ENCODE data around the gene CERT1.

CERT1 gene

GRCh38 chr5:75446068-75446467 lies 65.4 kb downstream of the CERT1 start:
- ChIA-PET CTCF (no interaction called here), POLR2A (no interaction called here)
- H3K36me3 ChIP-seq (ENCODE audit: control insufficient read depth in 2 of 2, insufficient read depth in 1 of 2, low read length in 2 of 2): no peaks in the 10 kb centered on the region
- H3K4me1 ChIP-seq (ENCODE audit: control insufficient read depth, insufficient read depth, low read length): no peaks in the 10 kb centered on the region
- TF ChIP-seq ZNF518A (tag by site-specific recombination; conservative IDR thresholded peaks at IDR 0.05; ENCODE audit: low read depth): no peak
- no peak for TF ChIP-seq ZNF132 (tag by site-specific recombination; IDR thresholded peaks at IDR 0.05; ENCODE audit: borderline replicate concordance)
- peak; percentile 66; the same call in 1 of the 2 replicates for TF ChIP-seq ZNF558 (tag by site-specific recombination; IDR thresholded peaks at IDR 0.05)
- no peak for TF ChIP-seq WT1 (tag by site-specific recombination; IDR thresholded peaks at IDR 0.05)
- no peak overlapping the region for H3K27ac ChIP-seq (ENCODE audit: extremely low read depth, low read depth, low read length)
- no peaks in the 10 kb centered on the region for H3K9me3 ChIP-seq (ENCODE audit: control insufficient read depth, insufficient read depth, low read depth, low read length)
- H3K4me3 ChIP-seq (ENCODE audit: low read depth, low read length): no peak overlapping the region

GRCh38 chr5:75441560-75441959 lies 69.9 kb downstream of the CERT1 start:
- Histone ChIP-seq H3K36me3 (ENCODE audit: control insufficient read depth in 2 of 2, insufficient read depth in 1 of 2, low read length in 2 of 2) (no peaks in the 10 kb centered on the region), H3K27ac (ENCODE audit: extremely low read depth, low read depth, low read length) (no peak overlapping the region), H3K4me1 (ENCODE audit: control insufficient read depth, insufficient read depth, low read length) (no peaks in the 10 kb centered on the region), H3K4me3 (ENCODE audit: low read depth, low read length) (no peak overlapping the region), H3K9me3 (ENCODE audit: control insufficient read depth, insufficient read depth, low read depth, low read length) (no peaks in the 10 kb centered on the region)
- CTCF ChIA-PET: no interaction called here
- POLR2A ChIA-PET: no interaction called here
- TF ChIP-seq ZNF146 (tag by site-specific recombination; IDR thresholded peaks at IDR 0.05): peak; percentile 26; the same call in 1 of the 2 replicates
- no peak for TF ChIP-seq MEIS1 (CRISPR knock-in tag; IDR thresholded peaks at IDR 0.05; ENCODE audit: borderline replicate concordance)

- Histone ChIP-seq H3K27ac (ENCODE audit: extremely low read depth, low read depth, low read length) (no peak overlapping the region), H3K4me3 (ENCODE audit: low read depth, low read length) (no peak overlapping the region), H3K9me3 (ENCODE audit: control insufficient read depth, insufficient read depth, low read depth, low read length) (no peaks in the 10 kb centered on the region), H3K36me3 (ENCODE audit: control insufficient read depth in 2 of 2, insufficient read depth in 1 of 2, low read length in 2 of 2) (no peaks in the 10 kb centered on the region; a peak in 1 of 3 replicates), H3K4me1 (ENCODE audit: control insufficient read depth, insufficient read depth, low read length) (no peaks in the 10 kb centered on the region)
- no peak for TF ChIP-seq TRIM28 (IDR thresholded peaks at IDR 0.05; ENCODE audit: borderline replicate concordance, low read length)
- no peak for TF ChIP-seq ZNF16 (tag by site-specific recombination; IDR thresholded peaks at IDR 0.05; ENCODE audit: low read depth)
- TF ChIP-seq BCL11A (tag by site-specific recombination; IDR thresholded peaks at IDR 0.05; ENCODE audit: low read depth): no peak
- TF ChIP-seq GLIS2 (tag by site-specific recombination; IDR thresholded peaks at IDR 0.05): no peak
- TF ChIP-seq SETDB1 (IDR thresholded peaks at IDR 0.05; ENCODE audit: insufficient read length, low read length): no peak
- TF ChIP-seq ZNF266 (tag by site-specific recombination; IDR thresholded peaks at IDR 0.05; ENCODE audit: low read depth): no peak
- no peak for TF ChIP-seq ZNF10 (tag by site-specific recombination; IDR thresholded peaks at IDR 0.05)
- TF ChIP-seq SP3 (tag by site-specific recombination; IDR thresholded peaks at IDR 0.05): no peak
- TF ChIP-seq HOXA7 (CRISPR knock-in tag; IDR thresholded peaks at IDR 0.05; ENCODE audit: borderline replicate concordance): no peak
- no peak for TF ChIP-seq ZNF768 (tag by site-specific recombination; IDR thresholded peaks at IDR 0.05)
- TF ChIP-seq PRDM10 (tag by site-specific recombination; IDR thresholded peaks at IDR 0.05): no peak
- TF ChIP-seq, protein P1, sequence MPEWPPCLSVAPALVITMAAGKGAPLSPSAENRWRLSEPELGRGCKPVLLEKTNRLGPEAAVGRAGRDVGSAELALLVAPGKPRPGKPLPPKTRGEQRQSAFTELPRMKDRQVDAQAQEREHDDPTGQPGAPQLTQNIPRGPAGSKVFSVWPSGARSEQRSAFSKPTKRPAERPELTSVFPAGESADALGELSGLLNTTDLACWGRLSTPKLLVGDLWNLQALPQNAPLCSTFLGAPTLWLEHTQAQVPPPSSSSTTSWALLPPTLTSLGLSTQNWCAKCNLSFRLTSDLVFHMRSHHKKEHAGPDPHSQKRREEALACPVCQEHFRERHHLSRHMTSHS (tag by site-specific recombination; IDR thresholded peaks at IDR 0.05): no peak
- TF ChIP-seq PRDM6 (tag by site-specific recombination; IDR thresholded peaks at IDR 0.05): no peak
- POLR2A ChIA-PET: no interaction called here
- CTCF ChIA-PET: no interaction called here
These were observed 72.2 kb downstream of the CERT1 start for GRCh38 chr5:75439276-75439675.

All from HEK293 (cell line).